Lung (tissue), 12 donors: ENCODE results near the gene RASAL2. TPM values are rescaled to one million over a fixed set of nuclear protein-coding genes. Genes with fewer than 3 reads are reported as not detected.

Experiments
- ATAC-seq: fragments of 200-7000 bp; cut with Tn5 transposase; one replicate; pipeline ENCODE4 v1.9.1; 2020; ENCODE audit warnings: moderate number of reproducible peaks; ENCODE audit not compliant: insufficient read depth, low FRiP score
- DNase-seq, 3 donors: peaks; one replicate each; pipeline ENCODE4 v3.0.0-alpha.2; 2013 to 2017
- H3K27ac ChIP-seq, 2 donors: one replicate each; pipeline ENCODE4 v1.5.1; 2013; ENCODE audit warnings: mild to moderate bottlenecking in 2 of 2, moderate library complexity in 2 of 2, control low read depth in 1 of 2, inconsistent platforms in 1 of 2, low read depth in 1 of 2, low read length in 1 of 2
- H3K27me3 ChIP-seq, 3 donors: one replicate each; pipeline ENCODE4 v1.5.1; 2013; ENCODE audit warnings: low read length in 2 of 3; ENCODE audit not compliant: control insufficient read depth in 3 of 3, insufficient read depth in 3 of 3
- H3K36me3 ChIP-seq, 4 donors: one replicate each; pipeline ENCODE4 v1.5.1; 2013; ENCODE audit warnings: low read length in 4 of 4, mild to moderate bottlenecking in 1 of 4, moderate library complexity in 1 of 4; ENCODE audit not compliant: control insufficient read depth in 4 of 4, insufficient read depth in 4 of 4
- H3K4me1 ChIP-seq, 5 donors: one replicate each; pipeline ENCODE4 v1.5.1; 2013; ENCODE audit warnings: low read length in 5 of 5, mild to moderate bottlenecking in 2 of 5, moderate library complexity in 1 of 5; ENCODE audit not compliant: control insufficient read depth in 5 of 5, insufficient read depth in 5 of 5
- H3K4me3 ChIP-seq: one replicate; pipeline ENCODE4 v1.5.1; 2013; ENCODE audit warnings: mild to moderate bottlenecking, control low read depth, moderate library complexity
- H3K9ac ChIP-seq, 2 donors: one replicate each; pipeline ENCODE4 v1.5.1; 2013; ENCODE audit warnings: low read length in 2 of 2, control low read depth in 1 of 2; ENCODE audit not compliant: insufficient read depth in 1 of 2
- H3K9me3 ChIP-seq, 4 donors: one replicate each; pipeline ENCODE4 v1.5.1; 2013; ENCODE audit warnings: low read length in 3 of 4, mild to moderate bottlenecking in 1 of 4, moderate library complexity in 1 of 4; ENCODE audit not compliant: control insufficient read depth in 4 of 4, insufficient read depth in 3 of 4
- WGBS, 2 donors: extraction: QIAGEN DNeasy Blood & Tissue Kit; methylation state at CpG; one replicate each; pipeline ENCODE4 v1.1.7; 2013; 5-methylcytosine and 5-hydroxymethylcytosine counted together
- polyA plus RNA-seq, 2 donors: library from polyadenylated mRNA; stranded (reverse); fragments of 200-250 nt; gene quantifications; one replicate each; pipeline ENCODE4 v1.2.1, GENCODE V29; 2013
- total RNA-seq, 2 donors: library from RNA; depleted of rRNA in 1 of 2; stranded (reverse); fragments of >200 nt in 1 of 2; gene quantifications; one replicate each; pipeline ENCODE4 v1.2.1, GENCODE V29; 2014 to 2021
- TF ChIP-seq, protein P1 (sequence below): IDR thresholded peaks from 2 replicates; pipeline ENCODE4 v1.5.1; 2012; ENCODE audit warnings: mild to moderate bottlenecking; ENCODE audit errors: control extremely low read depth, extremely low read depth
- donor health status: control.
- donor health status: control.
- donor health status: Bipolar disorder and iron deficiency.
- donor health status: healthy.
- donor health status: DM: yes; HTN: yes; CAD: no.

Gene RASAL2
- total and polyA plus RNA-seq, 4 donors = 4.9 to 34.8 (median 15.8) TPM

DNA sequence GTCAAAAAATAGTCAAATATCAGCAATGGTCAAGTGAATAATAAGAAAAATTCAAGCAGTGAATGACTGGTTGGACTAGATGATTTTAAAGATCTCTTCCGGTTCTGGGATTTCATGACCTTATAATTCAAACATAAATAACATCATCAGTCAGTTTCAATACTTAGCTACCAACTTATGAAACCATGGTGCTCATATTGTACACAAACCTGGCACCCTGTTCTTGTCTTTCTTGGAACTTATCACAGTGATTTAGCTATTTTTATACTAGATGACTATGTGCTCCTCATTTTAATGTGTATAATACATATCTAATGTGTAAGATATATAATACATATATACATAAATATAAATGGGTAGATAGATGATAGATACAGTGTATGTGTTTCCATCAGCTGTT lies 245.9 kb downstream of the RASAL2 start:
- Histone ChIP-seq H3K4me3 (no peak overlapping the region), H3K9me3 (no peaks in the 10 kb centered on the region), H3K9ac (no peak overlapping the region), H3K27ac (peak overlapping the region in 1 of 2 donors; percentile 53), H3K36me3 (no peaks in the 10 kb centered on the region), H3K27me3 (no peaks in the 10 kb centered on the region), H3K4me1 (peaks cover 3 to 70% (median 26%) of the 10 kb centered on the region in 5 donors)
- DNase-seq = no peak
- TF ChIP-seq, protein P1, sequence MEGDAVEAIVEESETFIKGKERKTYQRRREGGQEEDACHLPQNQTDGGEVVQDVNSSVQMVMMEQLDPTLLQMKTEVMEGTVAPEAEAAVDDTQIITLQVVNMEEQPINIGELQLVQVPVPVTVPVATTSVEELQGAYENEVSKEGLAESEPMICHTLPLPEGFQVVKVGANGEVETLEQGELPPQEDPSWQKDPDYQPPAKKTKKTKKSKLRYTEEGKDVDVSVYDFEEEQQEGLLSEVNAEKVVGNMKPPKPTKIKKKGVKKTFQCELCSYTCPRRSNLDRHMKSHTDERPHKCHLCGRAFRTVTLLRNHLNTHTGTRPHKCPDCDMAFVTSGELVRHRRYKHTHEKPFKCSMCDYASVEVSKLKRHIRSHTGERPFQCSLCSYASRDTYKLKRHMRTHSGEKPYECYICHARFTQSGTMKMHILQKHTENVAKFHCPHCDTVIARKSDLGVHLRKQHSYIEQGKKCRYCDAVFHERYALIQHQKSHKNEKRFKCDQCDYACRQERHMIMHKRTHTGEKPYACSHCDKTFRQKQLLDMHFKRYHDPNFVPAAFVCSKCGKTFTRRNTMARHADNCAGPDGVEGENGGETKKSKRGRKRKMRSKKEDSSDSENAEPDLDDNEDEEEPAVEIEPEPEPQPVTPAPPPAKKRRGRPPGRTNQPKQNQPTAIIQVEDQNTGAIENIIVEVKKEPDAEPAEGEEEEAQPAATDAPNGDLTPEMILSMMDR = no peak
- WGBS, 2 donors = 62 to 70% methylated on average over 1 of the region's 1 CpG
- no peak for ATAC-seq

DNA sequence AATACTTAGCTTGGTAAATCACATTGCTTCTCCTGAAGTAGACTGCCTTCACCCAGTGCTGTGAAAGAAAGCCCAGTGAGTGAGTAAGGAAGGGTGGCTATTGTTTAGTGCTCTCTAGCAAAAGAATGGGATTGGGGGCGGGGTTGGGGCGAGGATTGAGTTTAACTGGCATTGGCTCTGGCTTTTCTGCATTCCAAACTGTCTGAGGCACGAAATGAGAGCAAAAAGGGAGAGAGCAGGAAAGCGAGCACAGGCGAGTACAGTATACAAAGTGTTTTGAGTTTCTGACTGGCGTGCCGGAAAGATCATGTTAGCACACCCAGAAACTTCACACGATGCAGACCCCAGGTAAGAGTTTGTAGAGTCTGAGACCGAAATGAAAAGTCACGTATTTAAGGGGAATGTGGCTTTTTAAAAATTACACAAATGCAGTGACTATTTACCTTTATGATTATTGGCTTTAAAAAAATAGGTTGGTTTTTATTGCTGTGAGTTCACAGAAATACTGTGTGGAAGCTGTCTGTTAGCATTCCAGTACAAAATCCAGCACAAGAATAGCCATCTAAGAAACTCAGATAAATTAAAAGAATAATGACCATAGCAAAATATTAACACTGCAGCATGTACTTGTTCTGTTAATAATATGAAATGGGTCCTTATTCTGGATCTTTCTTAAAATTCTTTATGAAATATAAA lies 247.5 kb downstream of the RASAL2 start:
- peaks cover 3 to 68% (median 23%) of the 10 kb centered on the region in 5 donors for H3K4me1 ChIP-seq

DNA sequence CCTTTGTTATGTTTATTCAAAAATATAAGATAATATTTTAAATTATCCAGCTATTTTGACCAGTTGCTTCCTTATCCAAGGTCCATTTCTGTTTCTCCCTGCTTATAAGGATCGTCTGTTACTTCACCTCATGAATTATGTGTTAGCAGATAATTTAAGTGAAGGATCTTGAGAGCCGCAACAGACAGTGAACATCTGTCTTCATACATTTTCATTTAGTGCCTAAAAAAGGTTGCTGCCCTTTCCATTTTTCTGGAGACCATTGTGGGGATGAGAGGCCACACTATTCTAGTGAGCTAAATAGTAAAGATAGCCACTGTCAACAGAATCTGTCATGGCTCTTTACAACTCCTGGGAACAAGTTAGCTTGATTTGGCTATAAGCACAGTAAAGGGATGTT lies 248.8 kb downstream of the RASAL2 start:
- WGBS, 2 donors = 81 to 87% methylated on average over 2 of the region's 2 CpGs
- ATAC-seq = no peak
- peak; percentile 16 to 85 (median 82) for DNase-seq
- H3K4me3 ChIP-seq = no peak overlapping the region
- no peaks in the 10 kb centered on the region for H3K9me3 ChIP-seq
- H3K36me3 ChIP-seq = no peaks in the 10 kb centered on the region
- TF ChIP-seq, protein P1 = no peak
- H3K4me1 ChIP-seq = peaks cover 3 to 62% (median 22%) of the 10 kb centered on the region in 5 donors
- H3K9ac ChIP-seq = peak overlapping the region in 1 of 2 donors; percentile 79
- H3K27me3 ChIP-seq = no peaks in the 10 kb centered on the region
- H3K27ac ChIP-seq = peak overlapping the region; percentile 31 to 75

More for the DNA sequence above, 247.5 kb downstream of the RASAL2 start:
- Histone ChIP-seq H3K27ac (peak overlapping the region; percentile 20 to 36), H3K4me3 (no peak overlapping the region), H3K9me3 (no peaks in the 10 kb centered on the region), H3K9ac (peak overlapping the region; percentile 70 to 92), H3K27me3 (no peaks in the 10 kb centered on the region), H3K36me3 (no peaks in the 10 kb centered on the region)
- TF ChIP-seq, protein P1 = no peak
- peak; percentile 82 to 87 (median 85) for DNase-seq
- ATAC-seq = no peak
- WGBS, 2 donors = 44 to 62% methylated on average over 10 of the region's 10 CpGs
